Measurements from ENCODE around the gene HMCN2.

The HMCN2 gene

DNA sequence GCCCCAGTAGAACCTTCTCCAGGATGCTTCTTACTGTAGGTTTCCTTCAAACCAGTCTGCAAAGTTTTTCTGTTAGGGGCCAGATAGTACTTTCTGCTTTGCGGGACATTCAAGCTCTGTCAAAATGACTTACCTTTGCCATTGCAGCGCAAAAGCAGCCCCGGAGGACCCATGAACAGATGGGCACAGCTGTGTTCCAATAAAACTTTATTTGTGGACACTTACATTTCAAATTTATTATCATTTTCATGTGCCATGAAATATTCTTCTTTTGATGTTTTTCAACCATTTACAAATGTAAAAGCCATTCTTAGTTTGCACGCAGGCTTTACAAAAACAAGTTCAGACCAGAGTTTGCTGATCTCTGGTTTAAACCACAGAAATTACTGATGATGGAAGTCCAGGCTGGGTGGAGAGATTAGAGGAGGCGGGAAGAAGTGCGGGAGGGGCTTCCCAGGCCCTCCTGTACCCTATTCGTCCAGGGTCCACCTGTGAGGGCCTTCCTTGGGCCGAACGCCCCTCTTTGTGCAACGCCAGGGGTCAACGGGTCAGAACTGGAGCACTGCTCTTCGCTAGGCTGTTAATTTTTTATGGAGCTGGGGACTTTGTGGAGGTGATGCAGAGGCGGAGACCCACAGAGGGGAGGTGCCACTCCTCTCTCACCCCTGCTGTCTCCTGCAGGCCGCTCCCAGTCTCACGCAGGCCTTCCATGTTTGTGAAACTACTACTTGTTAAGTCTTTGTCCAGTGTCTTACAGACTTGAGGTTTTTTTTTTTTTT is 171.6 kb downstream of the HMCN2 start:
- no peak overlapping the region for H3K9ac ChIP-seq (ENCODE audit: low read length)
- H3K27ac ChIP-seq (ENCODE audit: low read depth, low read length), result no peak overlapping the region

DNA sequence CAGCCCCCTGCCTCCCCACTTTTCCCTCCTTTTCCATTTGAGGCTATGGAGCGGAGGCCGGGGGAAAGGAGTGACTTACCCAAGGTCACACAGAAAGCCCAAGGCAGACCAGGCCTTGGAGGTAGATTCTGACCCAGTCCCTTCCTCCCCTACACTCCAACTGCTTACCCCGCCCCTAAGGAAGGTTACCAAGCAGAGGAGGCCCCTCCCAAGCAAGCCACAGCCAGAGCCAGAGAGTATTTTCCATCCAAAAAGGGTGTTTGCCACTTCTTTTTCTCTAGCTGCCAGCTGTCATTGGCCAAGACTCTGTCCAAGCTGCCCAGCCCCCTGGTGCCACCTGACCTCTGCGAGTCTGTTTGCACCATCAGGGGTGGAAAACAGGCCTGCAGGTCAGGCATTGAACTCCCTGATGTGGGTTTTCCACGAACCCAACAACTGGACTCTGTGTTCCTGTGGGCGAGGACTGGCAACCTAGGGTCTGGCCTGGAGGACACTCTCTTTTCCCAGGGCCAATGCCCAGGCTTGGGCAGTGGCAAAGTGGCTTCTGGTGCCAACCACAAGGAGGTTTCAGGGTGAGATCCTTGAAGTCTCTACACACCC is 172.9 kb downstream of the HMCN2 start:
- H3K9me3 ChIP-seq (ENCODE audit: low read length), result no peaks in the 10 kb centered on the region
- no peak overlapping the region for H3K9ac ChIP-seq (ENCODE audit: low read length)
- no peaks in the 10 kb centered on the region for H3K36me3 ChIP-seq (ENCODE audit: insufficient read depth, low read length)
- H3K27ac ChIP-seq (ENCODE audit: low read depth, low read length), result no peak overlapping the region
- peaks cover 0 to 5% of the 10 kb centered on the region in 2 donors for H3K27me3 ChIP-seq (ENCODE audit: control insufficient read depth in 1 of 2, insufficient read depth in 2 of 2, low read length in 2 of 2)
- H3K4me3 ChIP-seq (ENCODE audit: low read depth in 1 of 2, low read length in 2 of 2), result no peak overlapping the region
- H3K4me1 ChIP-seq (ENCODE audit: insufficient read depth, low read length), result no peaks in the 10 kb centered on the region

More for the DNA sequence above, 171.6 kb downstream of the HMCN2 start:
- Histone ChIP-seq H3K4me3 (ENCODE audit: low read depth in 1 of 2, low read length in 2 of 2) (no peak overlapping the region), H3K27me3 (ENCODE audit: control insufficient read depth in 1 of 2, insufficient read depth in 2 of 2, low read length in 2 of 2) (peaks cover 0 to 7% of the 10 kb centered on the region in 2 donors), H3K36me3 (ENCODE audit: insufficient read depth, low read length) (no peaks in the 10 kb centered on the region), H3K4me1 (ENCODE audit: insufficient read depth, low read length) (no peaks in the 10 kb centered on the region), H3K9me3 (ENCODE audit: low read length) (no peaks in the 10 kb centered on the region)

- Histone ChIP-seq H3K27me3 (ENCODE audit: control insufficient read depth in 1 of 2, insufficient read depth in 2 of 2, low read length in 2 of 2) (no peaks in the 10 kb centered on the region), H3K27ac (ENCODE audit: low read depth, low read length) (no peak overlapping the region), H3K9me3 (ENCODE audit: low read length) (no peaks in the 10 kb centered on the region), H3K9ac (ENCODE audit: low read length) (no peak overlapping the region), H3K36me3 (ENCODE audit: insufficient read depth, low read length) (no peaks in the 10 kb centered on the region), H3K4me3 (ENCODE audit: low read depth in 1 of 2, low read length in 2 of 2) (no peak overlapping the region), H3K4me1 (ENCODE audit: insufficient read depth, low read length) (peaks cover 8% of the 10 kb centered on the region)
These were observed 175.5 kb downstream of the HMCN2 start for GRCh38 chr9:130441031-130441430.

GRCh38 chr9:130442746-130443455 is 177.3 kb downstream of the HMCN2 start:
- no peaks in the 10 kb centered on the region for H3K27me3 ChIP-seq (ENCODE audit: control insufficient read depth in 1 of 2, insufficient read depth in 2 of 2, low read length in 2 of 2)
- no peak overlapping the region for H3K4me3 ChIP-seq (ENCODE audit: low read depth in 1 of 2, low read length in 2 of 2)
- H3K27ac ChIP-seq (ENCODE audit: low read depth, low read length), result no peak overlapping the region
- H3K4me1 ChIP-seq (ENCODE audit: insufficient read depth, low read length), result peaks cover 26% of the 10 kb centered on the region
- no peak overlapping the region for H3K9ac ChIP-seq (ENCODE audit: low read length)
- no peaks in the 10 kb centered on the region for H3K9me3 ChIP-seq (ENCODE audit: low read length)
- H3K36me3 ChIP-seq (ENCODE audit: insufficient read depth, low read length), result no peaks in the 10 kb centered on the region

DNA sequence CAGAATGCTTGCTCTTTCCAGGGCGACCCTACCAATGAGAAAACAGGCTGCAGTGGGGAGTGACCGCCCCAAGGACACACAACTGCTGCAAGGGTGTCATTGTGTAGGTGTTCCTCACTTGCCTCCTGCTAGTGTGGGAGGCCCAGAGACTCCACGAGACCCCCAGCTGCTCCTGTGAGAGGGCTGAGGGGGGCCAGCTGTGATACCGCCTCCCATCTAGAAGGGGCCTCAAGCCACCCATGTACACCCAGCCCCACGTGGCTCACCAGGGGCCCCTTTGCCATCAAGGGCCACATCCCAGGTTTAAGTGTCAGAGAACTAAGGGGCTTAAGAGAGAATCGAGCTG is 177.9 kb downstream of the HMCN2 start:
- Histone ChIP-seq H3K9me3 (ENCODE audit: low read length) (no peaks in the 10 kb centered on the region), H3K4me3 (ENCODE audit: low read depth in 1 of 2, low read length in 2 of 2) (no peak overlapping the region), H3K27me3 (ENCODE audit: control insufficient read depth in 1 of 2, insufficient read depth in 2 of 2, low read length in 2 of 2) (no peaks in the 10 kb centered on the region), H3K4me1 (ENCODE audit: insufficient read depth, low read length) (peaks cover 26% of the 10 kb centered on the region), H3K9ac (ENCODE audit: low read length) (no peak overlapping the region), H3K36me3 (ENCODE audit: insufficient read depth, low read length) (no peaks in the 10 kb centered on the region), H3K27ac (ENCODE audit: low read depth, low read length) (no peak overlapping the region)

DNA sequence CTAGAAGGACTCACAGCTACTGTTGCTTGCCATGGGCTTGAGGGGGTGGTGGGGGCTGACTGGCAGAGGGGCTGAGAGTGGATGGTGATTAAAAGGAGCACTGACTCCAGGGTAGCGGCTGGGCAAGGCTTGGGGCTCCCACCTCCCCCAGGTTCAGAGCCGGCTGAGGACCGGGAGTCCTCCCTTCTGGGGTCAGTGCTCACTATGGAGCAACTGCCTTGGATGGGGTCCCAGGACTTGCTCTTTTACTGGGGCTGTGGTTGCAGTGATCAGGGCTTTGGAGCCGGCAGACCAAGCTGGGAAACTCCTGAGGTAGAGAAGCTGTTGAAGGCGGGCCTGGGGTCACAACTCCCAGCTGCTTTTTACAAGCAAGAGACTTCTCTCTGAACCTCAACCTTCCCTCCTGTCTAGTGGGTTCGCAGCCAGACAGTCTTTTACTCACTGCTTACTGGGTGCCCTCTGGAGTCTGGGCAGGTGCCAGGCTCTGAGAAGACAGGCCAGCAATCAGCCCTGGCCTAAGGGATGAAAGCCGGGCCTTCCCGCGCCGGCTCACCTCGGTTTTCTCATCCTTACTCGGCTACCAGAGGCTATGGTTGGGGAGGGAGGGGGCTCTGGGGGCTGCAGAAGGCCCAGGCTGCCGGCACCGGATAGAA is 178.4 kb downstream of the HMCN2 start:
- H3K36me3 ChIP-seq (ENCODE audit: insufficient read depth, low read length), result no peaks in the 10 kb centered on the region
- no peak overlapping the region for H3K9ac ChIP-seq (ENCODE audit: low read length)
- H3K4me1 ChIP-seq (ENCODE audit: insufficient read depth, low read length), result peaks cover 26% of the 10 kb centered on the region
- no peaks in the 10 kb centered on the region for H3K9me3 ChIP-seq (ENCODE audit: low read length)
- H3K4me3 ChIP-seq (ENCODE audit: low read depth in 1 of 2, low read length in 2 of 2), result peak overlapping the region; percentile 14 to 54
- peak overlapping the region; percentile 69 for H3K27ac ChIP-seq (ENCODE audit: low read depth, low read length)
- H3K27me3 ChIP-seq (ENCODE audit: control insufficient read depth in 1 of 2, insufficient read depth in 2 of 2, low read length in 2 of 2), result no peaks in the 10 kb centered on the region

GRCh38 chr9:130444565-130445221 is 179.1 kb downstream of the HMCN2 start, which contains the start of gene ASS1:
Gene ASS1, plus strand, starts transcription at chr9:130444961. Its CDS starts 7,268 bp downstream, at chr9:130452229.
- H3K27ac ChIP-seq (ENCODE audit: low read depth, low read length), result peak within 1 kb of the TSS; percentile 69
- no peaks in the 10 kb centered on the region for H3K9me3 ChIP-seq (ENCODE audit: low read length)
- H3K36me3 ChIP-seq (ENCODE audit: insufficient read depth, low read length), result no peaks in the 10 kb centered on the region
- H3K27me3 ChIP-seq (ENCODE audit: control insufficient read depth in 1 of 2, insufficient read depth in 2 of 2, low read length in 2 of 2), result no peaks in the 10 kb centered on the region
- peak within 1 kb of the TSS; percentile 54 to 67 for H3K4me3 ChIP-seq (ENCODE audit: low read depth in 1 of 2, low read length in 2 of 2)
- peaks cover 26% of the 10 kb centered on the region for H3K4me1 ChIP-seq (ENCODE audit: insufficient read depth, low read length)
- H3K9ac ChIP-seq (ENCODE audit: low read length), result peak within 1 kb of the TSS; percentile 65

DNA sequence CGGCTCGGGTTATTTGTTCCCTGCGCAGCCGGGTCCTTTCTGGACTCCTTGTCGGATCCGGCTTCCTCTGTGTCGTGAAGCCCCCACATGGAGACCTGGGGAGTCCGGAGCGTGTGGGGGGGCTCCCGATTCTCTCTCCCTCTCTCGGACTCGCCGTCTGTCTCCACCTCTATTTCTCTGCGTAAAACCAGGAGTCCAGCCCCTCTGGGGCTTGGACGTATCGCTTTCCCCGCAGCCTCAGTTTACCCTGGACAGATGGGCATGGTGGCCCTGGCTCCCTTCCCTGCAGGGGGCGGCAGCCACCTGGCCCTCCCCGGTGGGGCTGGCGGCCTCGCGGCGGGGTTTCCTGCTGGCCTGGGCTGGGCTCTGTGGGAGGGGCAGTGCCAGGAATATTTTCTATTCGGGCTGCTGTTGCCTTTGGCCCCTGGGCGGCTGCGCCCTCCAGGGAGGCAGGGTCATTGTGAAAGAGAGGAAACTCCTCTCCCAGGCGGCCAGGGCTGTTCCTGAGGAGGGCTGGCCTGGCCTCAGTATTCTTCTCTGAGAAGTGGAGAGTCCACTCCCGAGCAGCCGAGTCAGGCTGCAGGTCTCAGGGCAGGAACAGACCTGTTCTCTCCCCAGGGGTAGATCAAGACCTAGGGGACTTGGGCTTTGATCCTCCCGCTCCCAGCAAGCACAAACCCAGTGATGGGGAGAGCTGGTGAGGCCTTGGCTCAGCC is 179.9 kb downstream of the HMCN2 start:
- no peaks in the 10 kb centered on the region for H3K27me3 ChIP-seq (ENCODE audit: control insufficient read depth in 1 of 2, insufficient read depth in 2 of 2, low read length in 2 of 2)
- peak overlapping the region; percentile 65 for H3K9ac ChIP-seq (ENCODE audit: low read length)
- peak overlapping the region; percentile 69 for H3K27ac ChIP-seq (ENCODE audit: low read depth, low read length)
- no peaks in the 10 kb centered on the region for H3K9me3 ChIP-seq (ENCODE audit: low read length)
- peaks cover 26% of the 10 kb centered on the region for H3K4me1 ChIP-seq (ENCODE audit: insufficient read depth, low read length)
- peak overlapping the region; percentile 54 to 67 for H3K4me3 ChIP-seq (ENCODE audit: low read depth in 1 of 2, low read length in 2 of 2)
- H3K36me3 ChIP-seq (ENCODE audit: insufficient read depth, low read length), result no peaks in the 10 kb centered on the region

DNA sequence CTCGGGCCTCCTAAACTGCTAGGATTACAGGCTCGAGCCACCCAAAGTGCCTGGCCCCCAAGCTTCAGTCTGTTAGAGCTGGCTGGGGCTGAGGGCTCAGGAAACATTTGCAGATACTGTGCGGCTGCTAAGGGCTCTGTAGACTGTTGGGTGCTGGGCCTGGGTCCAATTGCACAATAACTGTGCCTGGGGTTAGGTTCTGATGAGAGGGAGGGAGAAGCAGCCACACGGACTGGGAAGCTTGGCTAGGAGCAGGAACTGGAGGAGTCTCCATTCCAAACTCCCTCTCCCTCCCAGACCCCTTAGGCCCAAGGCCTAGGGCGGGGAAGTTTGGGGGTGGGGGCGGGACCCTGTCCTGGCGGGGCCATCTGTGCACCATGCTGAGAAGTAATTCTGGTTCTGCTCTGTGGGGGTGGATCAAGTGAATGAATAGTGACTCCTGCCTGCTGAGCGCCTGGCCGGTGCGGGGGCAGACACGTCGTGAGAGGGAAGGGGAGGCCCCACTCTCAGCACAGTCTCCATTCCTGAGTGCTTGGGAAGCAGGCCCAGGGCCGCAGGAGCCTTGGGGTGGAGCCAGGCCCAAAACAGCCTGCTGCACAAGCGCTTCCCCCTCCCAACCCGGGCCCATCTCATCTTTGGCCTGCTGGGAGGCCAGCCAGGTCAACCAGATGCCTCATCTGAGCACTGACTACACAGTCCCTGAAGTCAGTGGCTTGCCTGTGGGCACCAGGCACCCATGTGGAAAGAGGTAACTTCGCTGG is 180.7 kb downstream of the HMCN2 start:
- H3K4me1 ChIP-seq (ENCODE audit: insufficient read depth, low read length), result peaks cover 34% of the 10 kb centered on the region
- H3K27me3 ChIP-seq (ENCODE audit: control insufficient read depth in 1 of 2, insufficient read depth in 2 of 2, low read length in 2 of 2), result no peaks in the 10 kb centered on the region
- peak overlapping the region; percentile 69 for H3K27ac ChIP-seq (ENCODE audit: low read depth, low read length)
- H3K4me3 ChIP-seq (ENCODE audit: low read depth in 1 of 2, low read length in 2 of 2), result peak overlapping the region in 1 of 2 donors; percentile 67
- H3K9me3 ChIP-seq (ENCODE audit: low read length), result no peaks in the 10 kb centered on the region
- H3K36me3 ChIP-seq (ENCODE audit: insufficient read depth, low read length), result no peaks in the 10 kb centered on the region
- H3K9ac ChIP-seq (ENCODE audit: low read length), result peak overlapping the region; percentile 65

DNA sequence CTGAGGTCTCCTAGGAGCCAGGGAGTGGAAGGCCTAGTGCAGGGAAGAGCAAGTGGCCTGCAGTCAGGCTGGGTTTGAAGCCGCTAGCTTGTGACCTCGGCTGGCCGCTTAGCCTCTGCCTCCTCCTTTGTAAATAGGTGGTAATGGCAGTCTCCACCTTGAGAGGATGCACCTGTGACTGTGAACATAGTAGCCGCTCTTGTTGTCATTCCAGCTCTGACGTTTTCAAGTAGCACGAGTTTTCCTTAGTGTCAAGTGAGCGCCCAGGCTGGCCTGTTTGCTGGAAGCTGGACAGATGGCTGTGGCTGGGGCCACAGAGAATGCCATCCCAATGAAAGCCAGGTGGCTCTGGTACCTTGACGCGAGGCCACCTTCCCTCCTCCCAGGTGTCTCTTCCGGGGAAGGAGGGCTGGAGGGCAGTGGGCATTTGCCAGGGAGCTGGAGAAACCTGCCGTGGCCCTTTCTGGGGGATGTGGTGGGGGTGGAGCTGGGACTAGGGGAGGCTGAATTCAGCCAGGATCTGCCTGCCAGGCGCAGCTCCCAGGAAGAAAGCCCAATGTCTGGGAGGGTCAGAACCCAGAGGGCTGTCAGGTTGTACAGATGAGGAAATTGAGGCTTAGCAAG is 181.7 kb downstream of the HMCN2 start:
- H3K4me1 ChIP-seq (ENCODE audit: insufficient read depth, low read length), result peaks cover 44% of the 10 kb centered on the region
- peak overlapping the region; percentile 53 for H3K9ac ChIP-seq (ENCODE audit: low read length)
- H3K36me3 ChIP-seq (ENCODE audit: insufficient read depth, low read length), result no peaks in the 10 kb centered on the region
- no peaks in the 10 kb centered on the region for H3K9me3 ChIP-seq (ENCODE audit: low read length)
- peak overlapping the region; percentile 69 for H3K27ac ChIP-seq (ENCODE audit: low read depth, low read length)
- H3K4me3 ChIP-seq (ENCODE audit: low read depth in 1 of 2, low read length in 2 of 2), result peak overlapping the region in 1 of 2 donors; percentile 33
- H3K27me3 ChIP-seq (ENCODE audit: control insufficient read depth in 1 of 2, insufficient read depth in 2 of 2, low read length in 2 of 2), result no peaks in the 10 kb centered on the region

Measured in muscle layer of colon (tissue), 2 donors.